ENCODE data around the gene LUZP2. TPM values are rescaled to one million over a fixed set of nuclear protein-coding genes. Genes with fewer than 3 reads are reported as not detected.

The LUZP2 gene
- total RNA-seq, 4 donors from 2014 or later: 0.23 to 0.83 (median 0.48) TPM

GRCh38 chr11:24511511-24511910 is 14.7 kb downstream of the LUZP2 start:
- no peaks in the 10 kb centered on the region for H3K27me3 ChIP-seq
- intact Hi-C loops (cut with DNase I): no loop called here
- no peaks in the 10 kb centered on the region for H3K9me3 ChIP-seq
- H3K4me3 ChIP-seq: no peak overlapping the region
- no peak for DNase-seq
- H3K36me3 ChIP-seq: no peaks in the 10 kb centered on the region
- no peak overlapping the region for H3K27ac ChIP-seq
- 60 to 64% methylated on average over 5 of the region's 5 CpGs for WGBS, 2 donors
- TF ChIP-seq, protein P1, sequence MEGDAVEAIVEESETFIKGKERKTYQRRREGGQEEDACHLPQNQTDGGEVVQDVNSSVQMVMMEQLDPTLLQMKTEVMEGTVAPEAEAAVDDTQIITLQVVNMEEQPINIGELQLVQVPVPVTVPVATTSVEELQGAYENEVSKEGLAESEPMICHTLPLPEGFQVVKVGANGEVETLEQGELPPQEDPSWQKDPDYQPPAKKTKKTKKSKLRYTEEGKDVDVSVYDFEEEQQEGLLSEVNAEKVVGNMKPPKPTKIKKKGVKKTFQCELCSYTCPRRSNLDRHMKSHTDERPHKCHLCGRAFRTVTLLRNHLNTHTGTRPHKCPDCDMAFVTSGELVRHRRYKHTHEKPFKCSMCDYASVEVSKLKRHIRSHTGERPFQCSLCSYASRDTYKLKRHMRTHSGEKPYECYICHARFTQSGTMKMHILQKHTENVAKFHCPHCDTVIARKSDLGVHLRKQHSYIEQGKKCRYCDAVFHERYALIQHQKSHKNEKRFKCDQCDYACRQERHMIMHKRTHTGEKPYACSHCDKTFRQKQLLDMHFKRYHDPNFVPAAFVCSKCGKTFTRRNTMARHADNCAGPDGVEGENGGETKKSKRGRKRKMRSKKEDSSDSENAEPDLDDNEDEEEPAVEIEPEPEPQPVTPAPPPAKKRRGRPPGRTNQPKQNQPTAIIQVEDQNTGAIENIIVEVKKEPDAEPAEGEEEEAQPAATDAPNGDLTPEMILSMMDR (IDR thresholded peaks at IDR 0.05): no peak
- TF ChIP-seq POLR2A (IDR thresholded peaks at IDR 0.05): no peak
- H3K4me1 ChIP-seq: no peaks in the 10 kb centered on the region

DNA sequence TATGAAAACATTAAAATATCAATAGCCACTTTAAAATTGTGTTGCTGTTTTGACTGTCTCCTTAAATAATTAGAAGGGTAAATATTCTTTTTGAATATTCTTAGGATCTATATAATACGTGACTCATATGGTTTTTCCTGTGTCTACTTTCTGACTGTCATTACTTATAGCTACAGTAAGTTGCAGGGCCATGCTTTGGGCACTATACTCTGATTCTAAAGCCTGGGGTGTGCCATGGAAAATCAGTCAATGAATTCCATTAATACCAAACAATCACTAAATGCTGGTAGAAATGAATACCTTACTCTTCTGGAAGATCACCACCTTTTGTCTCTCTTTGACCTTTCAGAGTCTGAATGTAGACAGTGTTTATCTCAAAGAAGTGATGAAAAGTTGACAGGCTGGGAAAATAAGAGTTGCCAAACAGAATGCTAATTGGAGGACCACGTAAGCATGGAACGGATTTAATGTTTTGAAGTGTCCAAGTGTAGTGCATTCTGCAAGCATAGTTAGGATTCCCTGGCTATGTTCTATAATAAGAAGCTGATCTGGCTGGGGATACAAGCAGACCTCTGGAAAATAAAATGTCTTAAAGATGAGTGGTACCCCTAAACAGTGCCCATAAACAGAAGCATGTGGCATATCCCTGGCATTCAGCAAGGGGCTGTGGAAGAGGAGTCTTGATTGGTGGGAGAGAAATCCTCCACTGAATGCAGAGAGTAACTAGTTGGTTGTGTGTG is 16.8 kb downstream of the LUZP2 start:
- no peak for DNase-seq
- H3K36me3 ChIP-seq: no peaks in the 10 kb centered on the region
- H3K4me3 ChIP-seq: no peak overlapping the region
- H3K27ac ChIP-seq: no peak overlapping the region
- no peaks in the 10 kb centered on the region for H3K4me1 ChIP-seq
- 76 to 79% methylated on average over 3 of the region's 3 CpGs for WGBS, 2 donors
- H3K9me3 ChIP-seq: no peaks in the 10 kb centered on the region
- H3K27me3 ChIP-seq: no peaks in the 10 kb centered on the region
- intact Hi-C loops (cut with DNase I): no loop called here
- TF ChIP-seq POLR2A (IDR thresholded peaks at IDR 0.05): no peak
- TF ChIP-seq, protein P1 (IDR thresholded peaks at IDR 0.05): no peak

DNA sequence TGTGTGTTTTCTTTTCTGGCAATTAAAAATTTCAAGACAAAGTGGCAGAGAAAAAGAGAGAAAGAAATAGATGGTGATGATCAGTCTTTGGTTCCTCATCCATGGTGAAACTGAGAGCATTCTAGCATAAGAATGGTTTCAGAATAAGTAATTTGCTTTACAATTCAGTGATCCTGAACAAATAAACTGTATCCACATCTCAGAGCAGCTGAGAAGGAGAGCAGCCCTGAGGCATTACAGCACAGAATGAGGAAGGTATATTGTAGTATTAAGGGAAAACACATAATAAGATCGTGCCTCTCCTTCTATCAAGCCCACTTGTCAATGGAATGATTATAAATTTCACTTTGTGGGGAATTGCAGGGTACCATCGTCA is 17.4 kb downstream of the LUZP2 start:
- TF ChIP-seq, protein P1 (IDR thresholded peaks at IDR 0.05): no peak
- no peak for TF ChIP-seq POLR2A (IDR thresholded peaks at IDR 0.05)
- Histone ChIP-seq H3K27ac (no peak overlapping the region), H3K4me3 (no peak overlapping the region), H3K27me3 (no peaks in the 10 kb centered on the region), H3K36me3 (no peaks in the 10 kb centered on the region), H3K4me1 (no peaks in the 10 kb centered on the region), H3K9me3 (no peaks in the 10 kb centered on the region)
- DNase-seq: no peak
- intact Hi-C loops (cut with DNase I): no loop called here
- WGBS, 2 donors: 44 to 53% methylated on average over 2 of the region's 2 CpGs

GRCh38 chr11:24515632-24516031 is 18.8 kb downstream of the LUZP2 start:
- intact Hi-C loops (cut with DNase I): no loop called here

DNA sequence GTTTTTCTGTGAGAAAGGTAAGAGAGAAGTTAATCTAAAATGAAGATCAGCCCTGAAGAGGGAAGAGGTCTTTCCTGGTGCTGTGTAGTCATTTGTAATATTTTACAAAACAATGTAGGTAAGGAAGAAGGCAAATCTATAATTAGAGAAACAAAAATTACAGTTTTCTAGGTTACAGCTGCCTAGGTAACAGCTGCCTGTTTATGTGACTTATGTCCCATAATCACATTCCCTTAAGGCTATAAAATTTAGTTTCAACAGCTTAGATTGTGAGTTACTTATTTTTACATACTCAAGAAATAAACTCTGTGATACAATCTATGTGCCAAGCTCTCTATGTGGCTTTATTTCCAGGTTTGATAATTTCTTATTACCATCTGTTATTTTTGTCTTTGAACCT is 19.8 kb downstream of the LUZP2 start:
- no peaks in the 10 kb centered on the region for H3K36me3 ChIP-seq
- TF ChIP-seq, protein P1 (IDR thresholded peaks at IDR 0.05): no peak
- no peak for TF ChIP-seq POLR2A (IDR thresholded peaks at IDR 0.05)
- intact Hi-C loops (cut with DNase I): no loop called here
- H3K27ac ChIP-seq: no peak overlapping the region
- H3K4me3 ChIP-seq: no peak overlapping the region
- DNase-seq: no peak
- H3K4me1 ChIP-seq: no peaks in the 10 kb centered on the region
- H3K9me3 ChIP-seq: no peaks in the 10 kb centered on the region
- H3K27me3 ChIP-seq: no peaks in the 10 kb centered on the region

More at GRCh38 chr11:24515632-24516031, 18.8 kb downstream of the LUZP2 start:
- no peak overlapping the region for H3K27ac ChIP-seq
- no peaks in the 10 kb centered on the region for H3K27me3 ChIP-seq
- H3K36me3 ChIP-seq: no peaks in the 10 kb centered on the region
- no peak for DNase-seq
- no peaks in the 10 kb centered on the region for H3K4me1 ChIP-seq
- H3K4me3 ChIP-seq: no peak overlapping the region
- no peaks in the 10 kb centered on the region for H3K9me3 ChIP-seq
- TF ChIP-seq, protein P1 (IDR thresholded peaks at IDR 0.05): no peak
- TF ChIP-seq POLR2A (IDR thresholded peaks at IDR 0.05): no peak
- WGBS, 2 donors: 86 to 88% methylated on average over 1 of the region's 1 CpG
